Glutamatergic neuron (in vitro differentiated cells): ENCODE measurements around the gene ZNF503. TPM values are rescaled to one million over a fixed set of nuclear protein-coding genes. Genes with fewer than 3 reads are reported as not detected.

ENCODE experiments used
- DNase-seq: peaks from one replicate; pipeline ENCODE4 v3.0.0; 2022
- H3K27ac Mint-ChIP-seq: one replicate; pipeline ENCODE4 v1.8.0; 2020; ENCODE audit warnings: mild to moderate bottlenecking, mixed read lengths, inconsistent platforms; ENCODE audit not compliant: unreplicated experiment
- H3K27me3 Mint-ChIP-seq: one replicate; pipeline ENCODE4 v1.8.0; 2020; ENCODE audit warnings: mild to moderate bottlenecking, moderate library complexity, mixed read lengths, inconsistent platforms; ENCODE audit not compliant: unreplicated experiment
- H3K36me3 Mint-ChIP-seq: one replicate; pipeline ENCODE4 v1.8.0; 2020; ENCODE audit warnings: mild to moderate bottlenecking, mixed read lengths, inconsistent platforms; ENCODE audit not compliant: unreplicated experiment
- H3K4me1 Mint-ChIP-seq: one replicate; pipeline ENCODE4 v1.8.0; 2020; ENCODE audit warnings: mild to moderate bottlenecking, low read depth, mixed read lengths, inconsistent platforms; ENCODE audit not compliant: unreplicated experiment
- H3K4me3 Mint-ChIP-seq: one replicate; pipeline ENCODE4 v1.8.0; 2020; ENCODE audit warnings: mild to moderate bottlenecking, mixed read lengths, inconsistent platforms; ENCODE audit not compliant: unreplicated experiment
- H3K9me3 Mint-ChIP-seq: one replicate; pipeline ENCODE4 v1.8.0; 2020; ENCODE audit warnings: mild to moderate bottlenecking, moderate library complexity, mixed read lengths, inconsistent platforms; ENCODE audit not compliant: unreplicated experiment
- total RNA-seq: library from RNA; stranded (reverse); fragmentation: NEBNext Ultra II Directional; extraction: Animal tissue kit (Norgen Biotek cat#: 25700); gene quantifications from one replicate; pipeline ENCODE4 v1.2.1, GENCODE V29; 2021; ENCODE audit not compliant: unreplicated experiment
- TF ChIP-seq, protein P1 (sequence below): fragments of 200-600 bp; sonication (generic); IDR thresholded peaks from one replicate; pipeline ENCODE4 v1.5.0; 2021; ENCODE audit not compliant: partially characterized antibody, unreplicated experiment

The ZNF503 gene
- total RNA-seq, 1 donor from 2014 or later: 5.6 TPM

DNA sequence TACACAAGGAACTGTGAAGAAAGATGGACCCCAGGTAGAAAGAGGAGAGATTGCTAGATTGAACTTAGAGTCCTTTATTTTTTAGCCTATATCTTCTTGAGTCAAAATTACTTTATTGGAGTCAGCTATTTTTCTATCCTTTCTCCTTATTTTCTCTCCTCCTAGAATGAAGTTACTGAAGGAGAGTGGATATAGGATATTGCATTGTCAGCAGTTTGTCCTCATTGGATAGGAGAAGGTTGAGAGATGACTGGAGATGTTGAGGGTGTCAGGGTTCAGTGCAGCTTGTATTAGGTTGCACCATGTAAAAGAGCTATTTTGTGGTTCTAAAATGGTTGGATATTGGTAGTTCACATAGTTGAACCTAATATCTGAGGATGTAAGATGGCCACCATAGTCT is 35.3 kb upstream of the ZNF503 start:
- Mint-ChIP-seq H3K9me3 (peaks cover under 1% of the 10 kb centered on the region), H3K4me1 (no peaks in the 10 kb centered on the region)
- TF ChIP-seq, protein P1, sequence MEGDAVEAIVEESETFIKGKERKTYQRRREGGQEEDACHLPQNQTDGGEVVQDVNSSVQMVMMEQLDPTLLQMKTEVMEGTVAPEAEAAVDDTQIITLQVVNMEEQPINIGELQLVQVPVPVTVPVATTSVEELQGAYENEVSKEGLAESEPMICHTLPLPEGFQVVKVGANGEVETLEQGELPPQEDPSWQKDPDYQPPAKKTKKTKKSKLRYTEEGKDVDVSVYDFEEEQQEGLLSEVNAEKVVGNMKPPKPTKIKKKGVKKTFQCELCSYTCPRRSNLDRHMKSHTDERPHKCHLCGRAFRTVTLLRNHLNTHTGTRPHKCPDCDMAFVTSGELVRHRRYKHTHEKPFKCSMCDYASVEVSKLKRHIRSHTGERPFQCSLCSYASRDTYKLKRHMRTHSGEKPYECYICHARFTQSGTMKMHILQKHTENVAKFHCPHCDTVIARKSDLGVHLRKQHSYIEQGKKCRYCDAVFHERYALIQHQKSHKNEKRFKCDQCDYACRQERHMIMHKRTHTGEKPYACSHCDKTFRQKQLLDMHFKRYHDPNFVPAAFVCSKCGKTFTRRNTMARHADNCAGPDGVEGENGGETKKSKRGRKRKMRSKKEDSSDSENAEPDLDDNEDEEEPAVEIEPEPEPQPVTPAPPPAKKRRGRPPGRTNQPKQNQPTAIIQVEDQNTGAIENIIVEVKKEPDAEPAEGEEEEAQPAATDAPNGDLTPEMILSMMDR: no peak

DNA sequence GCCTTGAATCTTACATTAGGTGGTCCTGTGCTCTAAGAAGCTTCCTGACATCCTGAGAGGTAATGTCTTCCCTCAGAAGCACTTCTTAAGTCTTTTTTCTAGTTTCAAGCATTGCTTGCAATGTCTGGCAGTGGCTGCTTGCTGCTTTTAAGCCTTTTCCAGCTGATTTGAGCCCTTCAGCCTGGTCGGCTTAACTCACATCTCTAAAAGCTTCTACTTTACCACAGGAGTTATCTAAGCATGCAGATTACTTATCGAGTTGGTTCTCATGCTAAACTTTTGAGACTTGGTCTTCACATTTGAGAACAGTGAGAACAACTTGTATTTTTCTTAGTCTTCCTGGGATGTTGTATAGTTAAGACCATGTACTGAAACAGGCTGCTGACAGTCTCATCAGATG is 33.7 kb upstream of the ZNF503 start:
- TF ChIP-seq, protein P1: no peak
- H3K9me3 Mint-ChIP-seq: peaks cover 2% of the 10 kb centered on the region
- H3K27me3 Mint-ChIP-seq: peaks cover 11% of the 10 kb centered on the region
- no peak for DNase-seq
- H3K4me3 Mint-ChIP-seq: no peak overlapping the region
- no peaks in the 10 kb centered on the region for H3K36me3 Mint-ChIP-seq
- H3K4me1 Mint-ChIP-seq: peaks cover 2% of the 10 kb centered on the region
- H3K27ac Mint-ChIP-seq: no peak overlapping the region

More for the DNA sequence above, 35.3 kb upstream of the ZNF503 start:
- no peaks in the 10 kb centered on the region for H3K36me3 Mint-ChIP-seq
- no peak overlapping the region for H3K4me3 Mint-ChIP-seq
- H3K27me3 Mint-ChIP-seq: peaks cover 10% of the 10 kb centered on the region
- no peak overlapping the region for H3K27ac Mint-ChIP-seq
- DNase-seq: no peak

DNA sequence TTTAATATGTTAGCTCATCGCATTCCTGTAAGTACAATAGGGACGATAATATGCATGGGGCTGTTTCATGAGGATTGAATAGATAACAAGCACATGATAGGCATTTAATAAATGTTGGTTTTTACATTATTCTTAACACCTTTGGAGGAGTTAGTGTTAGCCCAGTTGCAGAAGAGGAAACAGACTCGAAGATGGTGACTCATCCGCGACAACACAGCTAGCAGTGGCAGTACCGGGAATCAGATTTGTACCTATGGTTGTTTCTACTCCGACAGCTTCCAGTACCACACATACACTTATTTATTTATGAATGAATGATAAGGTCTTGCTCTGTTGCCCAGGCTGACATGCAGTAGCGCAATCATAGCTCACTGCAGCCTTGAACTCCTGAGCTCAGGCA is 32.7 kb upstream of the ZNF503 start:
- H3K4me3 Mint-ChIP-seq: no peak overlapping the region
- H3K36me3 Mint-ChIP-seq: no peaks in the 10 kb centered on the region
- peaks cover 15% of the 10 kb centered on the region for H3K27me3 Mint-ChIP-seq
- TF ChIP-seq, protein P1: no peak
- peaks cover 2% of the 10 kb centered on the region for H3K4me1 Mint-ChIP-seq
- DNase-seq: no peak
- H3K9me3 Mint-ChIP-seq: peaks cover 2% of the 10 kb centered on the region
- H3K27ac Mint-ChIP-seq: no peak overlapping the region

DNA sequence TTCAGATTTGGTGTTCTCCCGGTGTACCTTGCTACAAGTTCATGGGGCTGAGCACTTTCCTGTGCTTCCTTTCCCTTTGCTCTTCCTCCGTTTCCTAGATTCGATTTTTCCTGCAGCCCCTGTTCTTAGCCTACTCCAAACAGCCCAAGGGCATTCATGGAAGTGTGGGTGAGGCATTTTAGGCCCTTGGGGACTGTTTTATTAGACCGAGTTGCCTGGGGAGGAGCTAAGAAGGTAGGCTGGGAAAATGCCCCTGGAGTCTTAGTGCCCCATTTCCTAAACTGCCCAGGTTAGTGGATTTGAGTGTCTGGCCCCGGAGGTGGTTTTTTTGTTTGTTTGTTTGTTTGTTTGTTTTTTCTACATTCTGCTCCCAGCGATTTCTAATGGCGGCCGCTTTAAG is 31.7 kb upstream of the ZNF503 start:
- no peak overlapping the region for H3K27ac Mint-ChIP-seq
- no peak overlapping the region for H3K4me3 Mint-ChIP-seq
- peaks cover 13% of the 10 kb centered on the region for H3K27me3 Mint-ChIP-seq
- peaks cover 2% of the 10 kb centered on the region for H3K4me1 Mint-ChIP-seq
- TF ChIP-seq, protein P1: no peak
- DNase-seq: no peak
- peaks cover 2% of the 10 kb centered on the region for H3K9me3 Mint-ChIP-seq
- H3K36me3 Mint-ChIP-seq: no peaks in the 10 kb centered on the region

DNA sequence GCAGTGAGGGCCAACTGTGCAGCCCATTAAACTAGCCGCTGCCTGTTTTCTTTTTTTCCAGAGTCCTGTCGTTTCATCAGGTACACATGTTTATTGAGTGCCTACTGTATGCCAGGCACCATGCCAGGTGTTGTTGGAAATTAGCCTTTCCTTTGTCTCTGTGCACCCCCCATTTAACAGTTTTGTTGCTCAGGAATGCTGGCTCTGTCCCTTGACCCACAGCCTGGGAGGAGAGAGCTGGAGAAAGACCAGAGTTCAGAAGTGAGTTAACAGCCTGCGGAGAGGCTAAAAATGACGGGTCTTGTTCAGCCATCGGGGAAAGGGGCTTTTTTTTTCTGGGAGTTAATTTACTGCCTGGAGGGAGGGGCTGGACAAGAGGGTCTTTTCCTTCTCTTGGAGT is 31.2 kb upstream of the ZNF503 start:
- no peak overlapping the region for H3K27ac Mint-ChIP-seq
- peaks cover 2% of the 10 kb centered on the region for H3K9me3 Mint-ChIP-seq
- H3K36me3 Mint-ChIP-seq: no peaks in the 10 kb centered on the region
- peaks cover 13% of the 10 kb centered on the region for H3K27me3 Mint-ChIP-seq
- peaks cover 2% of the 10 kb centered on the region for H3K4me1 Mint-ChIP-seq
- TF ChIP-seq, protein P1: no peak
- DNase-seq: no peak
- no peak overlapping the region for H3K4me3 Mint-ChIP-seq
